DOHH2 (cell line): ENCODE data around the gene TCFL5.

Experiments
- EZH2phosphoT487 ChIP-seq: fragments of 200-600 bp; sonication (generic); IDR thresholded peaks from 2 replicates; pipeline ENCODE4 v1.6.1; 2017; ENCODE audit warnings: borderline replicate concordance, mild to moderate bottlenecking, antibody characterized with exemption, low read length, moderate library complexity, mixed read lengths
- TF ChIP-seq, protein P1 (sequence below): fragments of 200-600 bp; sonication (generic); IDR thresholded peaks from one replicate; pipeline ENCODE4 v1.5.1; 2014; ENCODE audit warnings: antibody characterized with exemption, mild to moderate bottlenecking, low read depth, low read length; ENCODE audit not compliant: poor library complexity, severe bottlenecking

DNA sequence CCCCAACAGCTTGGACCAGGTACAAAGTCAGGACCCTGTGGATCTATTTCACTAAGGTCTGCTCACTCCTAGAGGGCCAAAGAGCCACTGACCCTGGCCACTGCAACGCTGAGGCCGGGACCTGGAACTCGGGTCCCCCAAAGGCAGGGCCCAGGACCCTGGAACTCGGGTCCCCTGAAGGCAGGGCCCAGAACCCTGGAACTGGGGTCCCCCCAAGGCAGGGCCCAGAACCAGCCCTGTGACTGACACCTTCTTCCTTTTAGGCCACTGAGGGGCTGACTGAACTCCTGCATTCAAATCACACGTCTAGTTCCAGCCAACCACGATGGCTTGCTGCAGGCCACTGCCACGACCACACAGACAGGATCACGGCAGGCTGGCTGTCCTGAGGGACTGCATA lies 9.4 kb downstream of the TCFL5 start:
- TF ChIP-seq, protein P1, sequence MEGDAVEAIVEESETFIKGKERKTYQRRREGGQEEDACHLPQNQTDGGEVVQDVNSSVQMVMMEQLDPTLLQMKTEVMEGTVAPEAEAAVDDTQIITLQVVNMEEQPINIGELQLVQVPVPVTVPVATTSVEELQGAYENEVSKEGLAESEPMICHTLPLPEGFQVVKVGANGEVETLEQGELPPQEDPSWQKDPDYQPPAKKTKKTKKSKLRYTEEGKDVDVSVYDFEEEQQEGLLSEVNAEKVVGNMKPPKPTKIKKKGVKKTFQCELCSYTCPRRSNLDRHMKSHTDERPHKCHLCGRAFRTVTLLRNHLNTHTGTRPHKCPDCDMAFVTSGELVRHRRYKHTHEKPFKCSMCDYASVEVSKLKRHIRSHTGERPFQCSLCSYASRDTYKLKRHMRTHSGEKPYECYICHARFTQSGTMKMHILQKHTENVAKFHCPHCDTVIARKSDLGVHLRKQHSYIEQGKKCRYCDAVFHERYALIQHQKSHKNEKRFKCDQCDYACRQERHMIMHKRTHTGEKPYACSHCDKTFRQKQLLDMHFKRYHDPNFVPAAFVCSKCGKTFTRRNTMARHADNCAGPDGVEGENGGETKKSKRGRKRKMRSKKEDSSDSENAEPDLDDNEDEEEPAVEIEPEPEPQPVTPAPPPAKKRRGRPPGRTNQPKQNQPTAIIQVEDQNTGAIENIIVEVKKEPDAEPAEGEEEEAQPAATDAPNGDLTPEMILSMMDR = no peak
- no peak for TF ChIP-seq EZH2phosphoT487
